ENCODE results near the gene RALGAPA1. TPM values are rescaled to one million over a fixed set of nuclear protein-coding genes. Genes with fewer than 3 reads are reported as not detected.

Gene RALGAPA1
- polyA plus RNA-seq, 1 donor (not counting 4 experiments of a cell fraction or from before 2014, with no cell fraction given): 12.1 TPM

DNA sequence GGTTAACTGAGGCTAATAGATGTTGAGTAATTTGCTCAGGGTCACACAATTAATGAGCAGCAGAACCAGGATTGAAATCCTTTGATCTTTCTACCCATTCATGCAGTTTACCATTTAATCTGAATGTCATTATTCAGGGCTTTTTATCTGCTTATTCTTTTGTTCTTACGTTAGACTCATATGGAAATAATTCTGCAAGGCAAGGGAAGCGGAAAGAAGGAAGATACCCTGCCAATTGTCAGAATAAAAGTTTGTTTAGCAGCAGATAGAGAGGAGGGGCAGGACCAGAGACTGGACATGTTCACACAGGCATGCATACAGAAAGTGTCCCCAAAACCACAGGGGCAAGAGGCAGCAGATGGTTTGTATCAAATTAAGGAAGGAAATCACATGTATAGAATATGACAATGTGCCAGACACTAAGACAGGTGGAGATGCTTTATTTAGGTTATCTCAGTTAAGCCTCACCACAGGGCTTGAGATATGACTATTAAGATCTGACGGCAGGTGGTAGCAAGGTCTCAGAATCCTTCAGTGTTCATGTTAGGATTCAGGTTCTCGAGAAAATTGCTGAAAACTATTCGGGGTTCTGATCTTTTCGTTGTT, 46.9 kb upstream of the RALGAPA1 start:
- DNase-seq (ENCODE audit: low read depth, low spot score): no peak
- Histone ChIP-seq H3K36me3 (ENCODE audit: control insufficient read depth in 2 of 2, extremely low read depth in 1 of 2, insufficient read depth in 2 of 2, low read length in 2 of 2) (no peaks in the 10 kb centered on the region), H3K4me3 (ENCODE audit: control insufficient read depth in 2 of 3, extremely low read depth in 1 of 3, insufficient read depth in 2 of 3, low read depth in 1 of 3, low read length in 3 of 3) (no peak overlapping the region), H2AFZ (ENCODE audit: control insufficient read depth, low read length) (no peak overlapping the region), H3K4me2 (ENCODE audit: control insufficient read depth, extremely low read depth, insufficient read depth, low read depth, low read length) (no peak overlapping the region), H3K4me1 (ENCODE audit: control insufficient read depth, extremely low read depth, insufficient read depth, low read length) (peaks cover 11% of the 10 kb centered on the region), H3K27ac (ENCODE audit: control insufficient read depth, insufficient read depth, low read length) (no peak overlapping the region), H3K9me1 (ENCODE audit: control insufficient read depth, extremely low read depth, insufficient read depth, low read length) (no peaks in the 10 kb centered on the region), H3K27me3 (ENCODE audit: control insufficient read depth, extremely low read depth, insufficient read depth, low read length) (no peaks in the 10 kb centered on the region), H4K20me1 (ENCODE audit: control insufficient read depth, extremely low read depth, insufficient read depth, low read length) (no peaks in the 10 kb centered on the region), H3K9ac (ENCODE audit: control insufficient read depth, extremely low read depth, insufficient read depth, low read length) (no peak overlapping the region), H3K9me3 (ENCODE audit: control insufficient read depth, low read depth, low read length) (no peaks in the 10 kb centered on the region), H3K79me2 (ENCODE audit: control insufficient read depth, insufficient read depth, low read length) (no peaks in the 10 kb centered on the region)
- dilution Hi-C loops (cut with MboI; ENCODE audit: extremely low pct_ligation_motif_present, low sequenced_read_pairs): no loop called here
- no peak for FAIRE-seq
- no peak for TF ChIP-seq EZH2 (IDR thresholded peaks at IDR 0.05; ENCODE audit: low read length)
- TF ChIP-seq, protein P1, sequence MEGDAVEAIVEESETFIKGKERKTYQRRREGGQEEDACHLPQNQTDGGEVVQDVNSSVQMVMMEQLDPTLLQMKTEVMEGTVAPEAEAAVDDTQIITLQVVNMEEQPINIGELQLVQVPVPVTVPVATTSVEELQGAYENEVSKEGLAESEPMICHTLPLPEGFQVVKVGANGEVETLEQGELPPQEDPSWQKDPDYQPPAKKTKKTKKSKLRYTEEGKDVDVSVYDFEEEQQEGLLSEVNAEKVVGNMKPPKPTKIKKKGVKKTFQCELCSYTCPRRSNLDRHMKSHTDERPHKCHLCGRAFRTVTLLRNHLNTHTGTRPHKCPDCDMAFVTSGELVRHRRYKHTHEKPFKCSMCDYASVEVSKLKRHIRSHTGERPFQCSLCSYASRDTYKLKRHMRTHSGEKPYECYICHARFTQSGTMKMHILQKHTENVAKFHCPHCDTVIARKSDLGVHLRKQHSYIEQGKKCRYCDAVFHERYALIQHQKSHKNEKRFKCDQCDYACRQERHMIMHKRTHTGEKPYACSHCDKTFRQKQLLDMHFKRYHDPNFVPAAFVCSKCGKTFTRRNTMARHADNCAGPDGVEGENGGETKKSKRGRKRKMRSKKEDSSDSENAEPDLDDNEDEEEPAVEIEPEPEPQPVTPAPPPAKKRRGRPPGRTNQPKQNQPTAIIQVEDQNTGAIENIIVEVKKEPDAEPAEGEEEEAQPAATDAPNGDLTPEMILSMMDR (optimal IDR thresholded peaks at IDR 0.05 in 1 of 3, IDR thresholded peaks at IDR 0.05 in 1 of 3, conservative IDR thresholded peaks at IDR 0.05 in 1 of 3; ENCODE audit: extremely low read depth in 1 of 3, insufficient read depth in 2 of 3, low read length in 3 of 3): no peak

DNA sequence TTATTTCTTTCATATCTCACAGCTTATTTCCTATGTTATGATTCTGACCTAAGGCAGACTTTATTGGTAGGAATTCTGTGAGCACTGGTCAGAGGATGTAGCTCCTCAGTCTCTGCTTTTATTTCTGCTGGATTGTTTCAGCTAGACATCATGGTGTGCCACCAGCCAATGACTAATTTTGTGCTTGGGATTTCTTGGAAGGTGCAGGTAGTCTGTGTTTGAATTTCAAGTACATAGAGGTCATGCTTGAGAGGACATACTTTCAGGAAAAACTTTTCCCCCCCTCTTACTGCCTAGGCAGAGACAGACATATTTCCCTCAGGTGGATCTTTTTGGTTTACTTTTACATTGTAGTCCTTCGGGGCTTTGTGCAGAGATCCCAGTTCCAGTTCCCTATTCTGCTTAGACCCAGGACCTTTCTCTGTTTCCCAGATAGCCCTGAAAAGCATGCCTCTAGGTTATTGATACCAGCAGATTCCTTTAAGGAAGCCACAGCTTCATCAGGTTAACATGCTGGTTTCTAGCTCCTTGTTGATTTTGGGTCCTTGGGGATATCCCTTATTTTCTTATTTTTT, 45.7 kb upstream of the RALGAPA1 start:
- peaks cover 11% of the 10 kb centered on the region for H3K4me1 ChIP-seq (ENCODE audit: control insufficient read depth, extremely low read depth, insufficient read depth, low read length)
- no peaks in the 10 kb centered on the region for H3K9me3 ChIP-seq (ENCODE audit: control insufficient read depth, low read depth, low read length)
- DNase-seq (ENCODE audit: low read depth, low spot score) (no peak), FAIRE-seq (no peak)
- no peaks in the 10 kb centered on the region for H4K20me1 ChIP-seq (ENCODE audit: control insufficient read depth, extremely low read depth, insufficient read depth, low read length)
- H3K27ac ChIP-seq (ENCODE audit: control insufficient read depth, insufficient read depth, low read length): no peak overlapping the region
- no peak overlapping the region for H3K9ac ChIP-seq (ENCODE audit: control insufficient read depth, extremely low read depth, insufficient read depth, low read length)
- no peak overlapping the region for H3K4me2 ChIP-seq (ENCODE audit: control insufficient read depth, extremely low read depth, insufficient read depth, low read depth, low read length)
- dilution Hi-C loops (cut with MboI; ENCODE audit: extremely low pct_ligation_motif_present, low sequenced_read_pairs): no loop called here
- no peak overlapping the region for H2AFZ ChIP-seq (ENCODE audit: control insufficient read depth, low read length)
- H3K4me3 ChIP-seq (ENCODE audit: control insufficient read depth in 2 of 3, extremely low read depth in 1 of 3, insufficient read depth in 2 of 3, low read depth in 1 of 3, low read length in 3 of 3): no peak overlapping the region
- no peaks in the 10 kb centered on the region for H3K79me2 ChIP-seq (ENCODE audit: control insufficient read depth, insufficient read depth, low read length)
- H3K36me3 ChIP-seq (ENCODE audit: control insufficient read depth in 2 of 2, extremely low read depth in 1 of 2, insufficient read depth in 2 of 2, low read length in 2 of 2): no peaks in the 10 kb centered on the region
- H3K9me1 ChIP-seq (ENCODE audit: control insufficient read depth, extremely low read depth, insufficient read depth, low read length): no peaks in the 10 kb centered on the region
- TF ChIP-seq EZH2 (IDR thresholded peaks at IDR 0.05; ENCODE audit: low read length): no peak
- TF ChIP-seq, protein P1 (optimal IDR thresholded peaks at IDR 0.05 in 1 of 3, IDR thresholded peaks at IDR 0.05 in 1 of 3, conservative IDR thresholded peaks at IDR 0.05 in 1 of 3; ENCODE audit: extremely low read depth in 1 of 3, insufficient read depth in 2 of 3, low read length in 3 of 3): no peak
- H3K27me3 ChIP-seq (ENCODE audit: control insufficient read depth, extremely low read depth, insufficient read depth, low read length): no peaks in the 10 kb centered on the region
